Measurements from ENCODE around the gene MASP1.
"Not testable (repeated sequence)": the region's sequence is repeated elsewhere in the genome, so short reads cannot be mapped to it uniquely, and the experiment has no call there.

MASP1 gene

DNA sequence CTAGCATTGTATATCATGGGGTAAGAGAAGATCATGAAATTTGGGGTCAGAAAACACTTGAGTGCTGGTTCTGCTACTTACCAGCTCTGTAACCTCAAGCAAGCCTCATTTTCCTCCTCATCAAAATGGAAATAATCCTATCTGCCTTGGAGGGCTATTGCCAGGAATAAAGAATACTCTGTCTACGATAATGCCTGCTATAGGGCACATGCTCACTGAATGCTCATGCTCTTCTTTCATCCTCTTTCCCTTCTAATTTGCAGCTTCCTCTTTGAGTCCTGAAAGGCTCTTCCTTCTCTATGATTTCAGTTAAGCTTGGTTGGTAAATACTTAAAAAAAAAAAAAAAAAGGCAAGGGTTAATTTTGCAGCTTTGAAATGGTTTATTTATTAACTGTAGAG lies 81.4 kb downstream of the MASP1 start:
- WGBS, 2 experiments (ENCODE audit: insufficient coverage in 2 of 2) = 80 to 88% methylated on average over 1 of the region's 1 CpG
- H3K9me3 ChIP-seq (ENCODE audit: control insufficient read depth, low read length) = peaks cover 20% of the 10 kb centered on the region
- H3K27ac ChIP-seq (ENCODE audit: low read depth, low read length, severe bottlenecking) = no peak overlapping the region
- H3K36me3 ChIP-seq (ENCODE audit: control insufficient read depth, insufficient read depth, low read length) = no peaks in the 10 kb centered on the region
- peaks cover 14% of the 10 kb centered on the region for H3K4me1 ChIP-seq (ENCODE audit: control insufficient read depth, insufficient read depth, low read length, poor library complexity, severe bottlenecking)
- H3K4me3 ChIP-seq (ENCODE audit: extremely low read depth, insufficient read depth, low read length, poor library complexity, severe bottlenecking) = no peak overlapping the region

GRCh38 chr3:187209491-187209890 lies 82.0 kb downstream of the MASP1 start:
- peaks cover 14% of the 10 kb centered on the region for H3K4me1 ChIP-seq (ENCODE audit: control insufficient read depth, insufficient read depth, low read length, poor library complexity, severe bottlenecking)
- H3K36me3 ChIP-seq (ENCODE audit: control insufficient read depth, insufficient read depth, low read length) = no peaks in the 10 kb centered on the region
- no peak overlapping the region for H3K27ac ChIP-seq (ENCODE audit: low read depth, low read length, severe bottlenecking)
- H3K9me3 ChIP-seq (ENCODE audit: control insufficient read depth, low read length) = peaks cover 20% of the 10 kb centered on the region
- H3K4me3 ChIP-seq (ENCODE audit: extremely low read depth, insufficient read depth, low read length, poor library complexity, severe bottlenecking) = no peak overlapping the region

DNA sequence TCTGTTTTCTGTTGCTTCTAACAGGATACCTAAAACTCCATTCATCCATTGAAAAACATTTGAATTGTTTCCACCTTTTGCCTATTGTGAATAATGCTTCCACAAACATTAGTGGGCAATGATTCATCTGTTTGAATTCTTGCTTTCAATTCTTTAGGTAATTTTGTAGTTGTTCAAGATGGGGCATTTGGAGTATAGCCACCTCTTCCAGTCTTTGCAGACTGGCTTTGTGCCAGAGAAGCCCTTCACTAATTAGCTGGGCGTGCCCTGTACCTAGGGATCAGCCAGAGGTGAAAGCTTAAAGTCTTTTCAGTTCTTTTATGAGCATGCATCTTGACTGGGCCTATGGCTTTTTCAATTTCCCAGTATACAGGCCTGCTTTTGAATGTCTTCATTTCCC lies 83.4 kb downstream of the MASP1 start:
- Histone ChIP-seq H3K36me3 (ENCODE audit: control insufficient read depth, insufficient read depth, low read length) (no peaks in the 10 kb centered on the region), H3K9me3 (ENCODE audit: control insufficient read depth, low read length) (peaks cover 20% of the 10 kb centered on the region), H3K4me3 (ENCODE audit: extremely low read depth, insufficient read depth, low read length, poor library complexity, severe bottlenecking) (no peak overlapping the region), H3K4me1 (ENCODE audit: control insufficient read depth, insufficient read depth, low read length, poor library complexity, severe bottlenecking) (peaks cover 14% of the 10 kb centered on the region), H3K27ac (ENCODE audit: low read depth, low read length, severe bottlenecking) (no peak overlapping the region)
- 75 to 90% methylated on average over 1 of the region's 1 CpG for WGBS, 2 experiments (ENCODE audit: insufficient coverage in 2 of 2)

GRCh38 chr3:187207624-187208023 lies 83.9 kb downstream of the MASP1 start:
- Histone ChIP-seq H3K4me3 (ENCODE audit: extremely low read depth, insufficient read depth, low read length, poor library complexity, severe bottlenecking) (no peak overlapping the region), H3K9me3 (ENCODE audit: control insufficient read depth, low read length) (peaks cover 20% of the 10 kb centered on the region), H3K4me1 (ENCODE audit: control insufficient read depth, insufficient read depth, low read length, poor library complexity, severe bottlenecking) (peaks cover 14% of the 10 kb centered on the region), H3K36me3 (ENCODE audit: control insufficient read depth, insufficient read depth, low read length) (no peaks in the 10 kb centered on the region), H3K27ac (ENCODE audit: low read depth, low read length, severe bottlenecking) (no peak overlapping the region)

DNA sequence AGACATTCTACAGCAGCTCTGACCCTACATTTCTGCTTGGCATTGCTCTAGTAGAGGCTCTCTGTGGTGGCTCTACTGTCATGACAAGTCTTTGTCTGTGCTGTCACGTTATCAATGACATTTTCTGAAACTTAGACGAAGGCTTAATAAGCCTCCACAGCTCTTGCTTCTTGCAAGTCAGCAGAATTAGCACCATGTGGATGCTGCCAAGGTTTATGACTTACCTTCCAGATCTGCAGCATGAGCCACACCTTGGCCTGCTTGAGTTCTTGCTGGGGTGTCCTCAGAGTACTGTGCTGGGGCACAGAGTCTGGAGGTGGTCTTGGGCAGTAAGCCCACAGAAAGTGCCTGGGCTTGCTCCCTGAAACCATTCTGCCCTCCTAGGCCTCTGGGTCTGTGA lies 84.5 kb downstream of the MASP1 start:
- Histone ChIP-seq H3K4me1 (ENCODE audit: control insufficient read depth, insufficient read depth, low read length, poor library complexity, severe bottlenecking) (peaks cover 14% of the 10 kb centered on the region), H3K9me3 (ENCODE audit: control insufficient read depth, low read length) (peaks cover 20% of the 10 kb centered on the region), H3K36me3 (ENCODE audit: control insufficient read depth, insufficient read depth, low read length) (no peaks in the 10 kb centered on the region), H3K4me3 (ENCODE audit: extremely low read depth, insufficient read depth, low read length, poor library complexity, severe bottlenecking) (no peak overlapping the region), H3K27ac (ENCODE audit: low read depth, low read length, severe bottlenecking) (no peak overlapping the region)
- WGBS, 2 experiments (ENCODE audit: insufficient coverage in 2 of 2) = 77 to 79% methylated on average over 2 of the region's 2 CpGs

- Histone ChIP-seq H3K4me3 (ENCODE audit: extremely low read depth, insufficient read depth, low read length, poor library complexity, severe bottlenecking) (no peak overlapping the region), H3K4me1 (ENCODE audit: control insufficient read depth, insufficient read depth, low read length, poor library complexity, severe bottlenecking) (peaks cover 6% of the 10 kb centered on the region), H3K36me3 (ENCODE audit: control insufficient read depth, insufficient read depth, low read length) (no peaks in the 10 kb centered on the region), H3K27ac (ENCODE audit: low read depth, low read length, severe bottlenecking) (no peak overlapping the region), H3K9me3 (ENCODE audit: control insufficient read depth, low read length) (peaks cover 20% of the 10 kb centered on the region)
- no CpG with 5 or more reads among the region's 2 CpGs for WGBS, 2 experiments (ENCODE audit: insufficient coverage in 2 of 2)
These were observed 85.9 kb downstream of the MASP1 start for GRCh38 chr3:187205683-187206082.

- H3K27ac ChIP-seq (ENCODE audit: low read depth, low read length, severe bottlenecking); H3K36me3 ChIP-seq (ENCODE audit: control insufficient read depth, insufficient read depth, low read length); H3K4me1 ChIP-seq (ENCODE audit: control insufficient read depth, insufficient read depth, low read length, poor library complexity, severe bottlenecking); H3K4me3 ChIP-seq (ENCODE audit: extremely low read depth, insufficient read depth, low read length, poor library complexity, severe bottlenecking); H3K9me3 ChIP-seq (ENCODE audit: control insufficient read depth, low read length): not testable (repeated sequence)
- WGBS, 2 experiments (ENCODE audit: insufficient coverage in 2 of 2) = 96 to 97% methylated on average over 27 to 31 of the region's 44 CpGs
These were observed 92.0 kb downstream of the MASP1 start for GRCh38 chr3:187199463-187200050.

GRCh38 chr3:187198490-187198889 lies 93.0 kb downstream of the MASP1 start:
- Histone ChIP-seq H3K36me3 (ENCODE audit: control insufficient read depth, insufficient read depth, low read length) (no peaks in the 10 kb centered on the region), H3K9me3 (ENCODE audit: control insufficient read depth, low read length) (no peaks in the 10 kb centered on the region), H3K4me1 (ENCODE audit: control insufficient read depth, insufficient read depth, low read length, poor library complexity, severe bottlenecking) (no peaks in the 10 kb centered on the region), H3K4me3 (ENCODE audit: extremely low read depth, insufficient read depth, low read length, poor library complexity, severe bottlenecking) (no peak overlapping the region), H3K27ac (ENCODE audit: low read depth, low read length, severe bottlenecking) (no peak overlapping the region)
- WGBS, 2 experiments (ENCODE audit: insufficient coverage in 2 of 2) = 92 to 96% methylated on average over 4 of the region's 4 CpGs

GRCh38 chr3:187197335-187197649 lies 94.2 kb downstream of the MASP1 start, which contains the start of gene RTP1:
TSS of gene RTP1 (plus strand) at chr3:187197486. CDS start at chr3:187197516, 30 bp downstream.
- Histone ChIP-seq H3K27ac (ENCODE audit: low read depth, low read length, severe bottlenecking) (no peak within 1 kb of the TSS), H3K4me3 (ENCODE audit: extremely low read depth, insufficient read depth, low read length, poor library complexity, severe bottlenecking) (no peak within 1 kb of the TSS), H3K4me1 (ENCODE audit: control insufficient read depth, insufficient read depth, low read length, poor library complexity, severe bottlenecking) (no peaks in the 10 kb centered on the region), H3K36me3 (ENCODE audit: control insufficient read depth, insufficient read depth, low read length) (no peaks in the 10 kb centered on the region), H3K9me3 (ENCODE audit: control insufficient read depth, low read length) (no peaks in the 10 kb centered on the region)
- 84 to 88% methylated on average over 5 to 6 of the region's 8 CpGs for WGBS, 2 experiments (ENCODE audit: insufficient coverage in 2 of 2)

DNA sequence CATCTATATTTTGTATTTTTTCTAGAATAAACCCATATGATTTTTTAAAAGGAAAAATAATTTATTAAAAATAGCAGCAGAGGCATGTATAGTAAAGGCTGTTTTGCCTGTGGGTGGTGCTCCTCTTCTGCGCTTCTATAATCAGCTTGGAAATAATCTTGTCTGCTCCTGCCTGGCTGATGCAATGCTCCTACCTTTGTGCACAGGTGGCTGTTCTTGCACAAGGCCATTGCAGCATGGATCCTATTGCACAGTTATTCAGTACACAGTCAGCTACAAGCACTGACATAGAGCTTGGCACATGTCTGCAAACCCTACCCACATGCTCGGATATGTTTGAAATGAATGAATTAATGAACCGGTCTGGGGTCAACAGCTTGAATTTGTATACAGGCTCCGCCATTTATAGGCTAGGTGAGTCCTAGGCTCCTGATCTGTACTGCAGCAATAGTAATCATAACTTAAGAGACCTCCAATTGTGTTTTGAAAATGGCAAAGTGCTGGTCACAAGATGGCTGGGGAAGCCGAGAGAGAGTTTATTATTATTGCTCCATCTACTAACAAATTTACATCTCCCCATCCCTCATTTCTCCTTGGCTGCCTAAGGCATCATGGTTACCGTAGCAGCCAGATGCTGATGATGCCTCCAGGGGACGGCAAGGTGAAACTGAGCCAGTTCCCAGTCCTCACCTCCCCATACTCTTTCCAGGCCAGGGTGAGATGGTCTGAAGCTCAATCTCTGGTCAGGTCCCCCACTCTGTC lies 94.8 kb downstream of the MASP1 start:
- Histone ChIP-seq H3K36me3 (ENCODE audit: control insufficient read depth, insufficient read depth, low read length) (no peaks in the 10 kb centered on the region), H3K4me1 (ENCODE audit: control insufficient read depth, insufficient read depth, low read length, poor library complexity, severe bottlenecking) (no peaks in the 10 kb centered on the region), H3K27ac (ENCODE audit: low read depth, low read length, severe bottlenecking) (no peak overlapping the region), H3K9me3 (ENCODE audit: control insufficient read depth, low read length) (no peaks in the 10 kb centered on the region), H3K4me3 (ENCODE audit: extremely low read depth, insufficient read depth, low read length, poor library complexity, severe bottlenecking) (no peak overlapping the region)
- WGBS, 2 experiments (ENCODE audit: insufficient coverage in 2 of 2) = 17 to 79% methylated on average over 1 to 4 of the region's 7 CpGs

- Histone ChIP-seq H3K9me3 (ENCODE audit: control insufficient read depth, low read length) (no peaks in the 10 kb centered on the region), H3K36me3 (ENCODE audit: control insufficient read depth, insufficient read depth, low read length) (no peaks in the 10 kb centered on the region), H3K4me1 (ENCODE audit: control insufficient read depth, insufficient read depth, low read length, poor library complexity, severe bottlenecking) (no peaks in the 10 kb centered on the region), H3K4me3 (ENCODE audit: extremely low read depth, insufficient read depth, low read length, poor library complexity, severe bottlenecking) (no peak overlapping the region), H3K27ac (ENCODE audit: low read depth, low read length, severe bottlenecking) (no peak overlapping the region)
These were observed 98.4 kb downstream of the MASP1 start for GRCh38 chr3:187193181-187193580.
